SU-DHL-6 (cell line): ENCODE measurements around the gene TSN.

Experiments
- H2AFZ ChIP-seq: fragments of 200-600 bp; sonication (generic); 2 replicates; pipeline ENCODE4 v1.6.1; 2014; ENCODE audit warnings: low read depth, mild to moderate bottlenecking, moderate library complexity, mixed read lengths, antibody characterized with exemption, low read length; ENCODE audit not compliant: severe bottlenecking
- H3F3A ChIP-seq: fragments of 200-600 bp; shearing (Covaris generic); 2 replicates; pipeline ENCODE4 v1.6.0; 2016; ENCODE audit warnings: antibody characterized with exemption, mild to moderate bottlenecking; ENCODE audit not compliant: insufficient read depth
- H3K27ac ChIP-seq: fragments of 200-600 bp; sonication (generic); 2 replicates; pipeline ENCODE4 v1.5.1; 2016; ENCODE audit warnings: low read depth, mild to moderate bottlenecking, low read length, moderate library complexity, mixed read lengths
- H3K27me3 ChIP-seq: fragments of 200-600 bp; sonication (generic), shearing (Covaris generic); 2 replicates; pipeline ENCODE4 v1.6.0; 2014; ENCODE audit warnings: mild to moderate bottlenecking, low read length
- H3K36me3 ChIP-seq: fragments of 200-600 bp; sonication (generic); 2 replicates; pipeline ENCODE4 v1.6.1; 2014; ENCODE audit warnings: mild to moderate bottlenecking, low read length, mixed read lengths
- H3K4me2 ChIP-seq: fragments of 300-600, 200-600 bp; shearing (Covaris generic), sonication (generic); 2 replicates; pipeline ENCODE4 v1.6.0; 2014; ENCODE audit warnings: low read length, low read depth, mild to moderate bottlenecking; ENCODE audit not compliant: poor library complexity, severe bottlenecking
- H3K4me3 ChIP-seq: fragments of 200-600 bp; sonication (generic); 2 replicates; pipeline ENCODE4 v1.5.1; 2014; ENCODE audit warnings: antibody characterized with exemption, low read length, mild to moderate bottlenecking, mixed read lengths; ENCODE audit not compliant: insufficient read depth, poor library complexity, severe bottlenecking
- H3K79me2 ChIP-seq: fragments of 200-600 bp; sonication (generic); 2 replicates; pipeline ENCODE4 v1.6.1; 2014; ENCODE audit warnings: mild to moderate bottlenecking, low read length, moderate library complexity; ENCODE audit not compliant: insufficient read depth
- H3K9ac ChIP-seq: fragments of 200-600 bp; sonication (generic); 2 replicates; pipeline ENCODE4 v1.7.0; 2014; ENCODE audit warnings: mild to moderate bottlenecking, low read length
- H3K9me2 ChIP-seq: fragments of 200-600 bp; sonication (generic); replicated peaks from 2 replicates; pipeline ENCODE4 v1.6.1; 2014; ENCODE audit warnings: low read length; ENCODE audit not compliant: insufficient read depth
- H3K9me3 ChIP-seq: fragments of 200-600 bp; sonication (generic); 2 replicates; pipeline ENCODE4 v1.6.1; 2014; ENCODE audit warnings: low read length, mixed read lengths; ENCODE audit not compliant: insufficient read depth
- H4K20me1 ChIP-seq: fragments of 200-600 bp; sonication (generic); 2 replicates; pipeline ENCODE4 v1.6.1; 2014; ENCODE audit warnings: low read depth, mild to moderate bottlenecking, antibody characterized with exemption, low read length, moderate library complexity, mixed read lengths
- EZH2phosphoT487 ChIP-seq: fragments of 200-600 bp; sonication (generic), shearing (Covaris generic); conservative IDR thresholded peaks from 2 replicates; pipeline ENCODE4 v1.6.1; 2018; ENCODE audit warnings: mild to moderate bottlenecking, antibody characterized with exemption, low read length, moderate library complexity, mixed read lengths
- TF ChIP-seq, protein P1 (sequence below): fragments of 200-600 bp; sonication (generic); IDR thresholded peaks from one replicate; pipeline ENCODE4 v1.5.1; 2017; ENCODE audit warnings: antibody characterized with exemption, mild to moderate bottlenecking, low read length, moderate library complexity; ENCODE audit not compliant: insufficient read depth, poor library complexity, severe bottlenecking

Gene TSN

GRCh38 chr2:121723316-121723715 lies 32.1 kb upstream of the TSN start:
- no peaks in the 10 kb centered on the region for H3K27me3 ChIP-seq
- H3K9me3 ChIP-seq: no peaks in the 10 kb centered on the region
- H3K79me2 ChIP-seq: no peaks in the 10 kb centered on the region
- no peaks in the 10 kb centered on the region for H3K9me2 ChIP-seq
- TF ChIP-seq, protein P1, sequence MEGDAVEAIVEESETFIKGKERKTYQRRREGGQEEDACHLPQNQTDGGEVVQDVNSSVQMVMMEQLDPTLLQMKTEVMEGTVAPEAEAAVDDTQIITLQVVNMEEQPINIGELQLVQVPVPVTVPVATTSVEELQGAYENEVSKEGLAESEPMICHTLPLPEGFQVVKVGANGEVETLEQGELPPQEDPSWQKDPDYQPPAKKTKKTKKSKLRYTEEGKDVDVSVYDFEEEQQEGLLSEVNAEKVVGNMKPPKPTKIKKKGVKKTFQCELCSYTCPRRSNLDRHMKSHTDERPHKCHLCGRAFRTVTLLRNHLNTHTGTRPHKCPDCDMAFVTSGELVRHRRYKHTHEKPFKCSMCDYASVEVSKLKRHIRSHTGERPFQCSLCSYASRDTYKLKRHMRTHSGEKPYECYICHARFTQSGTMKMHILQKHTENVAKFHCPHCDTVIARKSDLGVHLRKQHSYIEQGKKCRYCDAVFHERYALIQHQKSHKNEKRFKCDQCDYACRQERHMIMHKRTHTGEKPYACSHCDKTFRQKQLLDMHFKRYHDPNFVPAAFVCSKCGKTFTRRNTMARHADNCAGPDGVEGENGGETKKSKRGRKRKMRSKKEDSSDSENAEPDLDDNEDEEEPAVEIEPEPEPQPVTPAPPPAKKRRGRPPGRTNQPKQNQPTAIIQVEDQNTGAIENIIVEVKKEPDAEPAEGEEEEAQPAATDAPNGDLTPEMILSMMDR: no peak
- no peak for TF ChIP-seq EZH2phosphoT487
- no peak overlapping the region for H3K27ac ChIP-seq
- H3K9ac ChIP-seq: no peak overlapping the region
- peaks cover 35% of the 10 kb centered on the region for H3F3A ChIP-seq
- H3K4me2 ChIP-seq: no peak overlapping the region
- H2AFZ ChIP-seq: no peak overlapping the region
- H4K20me1 ChIP-seq: 0 out of 2 replicates have a peak, but pooled peaks cover under 1% of the 10 kb centered on the region
- no peak overlapping the region for H3K4me3 ChIP-seq
- H3K36me3 ChIP-seq: peaks cover 16% of the 10 kb centered on the region

DNA sequence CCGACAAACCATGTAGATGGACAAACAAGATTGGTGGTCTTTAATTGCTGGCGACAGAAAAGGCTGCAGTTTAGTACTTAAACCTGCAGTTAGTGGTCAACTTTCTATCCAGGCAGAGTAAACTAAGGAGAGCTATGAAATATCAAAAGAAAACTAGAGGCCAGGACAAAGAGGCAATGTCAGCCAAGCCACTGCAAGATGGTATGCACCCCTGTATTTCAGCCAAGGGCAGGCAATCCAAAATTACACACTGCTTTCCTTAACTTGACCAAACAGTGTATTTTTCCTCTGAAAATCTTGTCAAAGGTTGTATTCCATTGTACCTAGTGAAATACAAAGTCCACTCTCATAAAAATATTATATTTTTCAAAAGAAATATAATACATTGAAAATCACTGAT lies 28.1 kb upstream of the TSN start:
- H3K9me2 ChIP-seq: no peaks in the 10 kb centered on the region
- H3K4me3 ChIP-seq: no peak overlapping the region
- H4K20me1 ChIP-seq: peaks cover 9% of the 10 kb centered on the region; the same call in 1 of the 2 replicates
- H3F3A ChIP-seq: peaks cover 31% of the 10 kb centered on the region
- no peak overlapping the region for H3K9ac ChIP-seq
- H2AFZ ChIP-seq: no peak overlapping the region
- no peaks in the 10 kb centered on the region for H3K9me3 ChIP-seq
- H3K4me2 ChIP-seq: no peak overlapping the region
- peaks cover 5% of the 10 kb centered on the region for H3K79me2 ChIP-seq
- H3K36me3 ChIP-seq: peaks cover 36% of the 10 kb centered on the region
- H3K27me3 ChIP-seq: no peaks in the 10 kb centered on the region
- no peak overlapping the region for H3K27ac ChIP-seq
- TF ChIP-seq EZH2phosphoT487: no peak
- TF ChIP-seq, protein P1: no peak

DNA sequence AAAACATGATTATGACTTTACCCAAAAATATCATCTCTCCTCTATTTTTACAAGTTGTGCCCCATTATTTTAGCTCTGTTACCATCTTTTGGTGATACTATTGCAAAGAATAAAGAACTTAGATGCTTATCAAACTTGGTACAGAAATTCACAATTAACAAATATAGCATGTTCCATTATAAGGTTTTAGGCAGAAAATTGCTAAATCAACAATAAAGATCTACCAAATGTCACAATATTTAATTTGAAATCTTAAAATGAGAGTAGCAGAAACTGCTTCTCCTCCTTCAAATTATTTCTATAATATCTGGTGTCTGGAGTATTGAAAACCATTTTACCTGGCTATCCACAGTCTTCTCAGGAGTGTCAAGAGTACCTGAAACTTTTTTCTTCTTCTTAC lies 27.5 kb upstream of the TSN start:
- Histone ChIP-seq H4K20me1 (peaks cover 9% of the 10 kb centered on the region; the same call in 1 of the 2 replicates), H3K4me2 (no peak overlapping the region)
- no peak for TF ChIP-seq EZH2phosphoT487
- TF ChIP-seq, protein P1: no peak

More for the DNA sequence above, 27.5 kb upstream of the TSN start:
- Histone ChIP-seq H3F3A (peaks cover 30% of the 10 kb centered on the region), H3K27ac (no peak overlapping the region), H3K27me3 (no peaks in the 10 kb centered on the region), H3K9me2 (no peaks in the 10 kb centered on the region), H3K9ac (no peak overlapping the region), H3K36me3 (peaks cover 39% of the 10 kb centered on the region), H3K4me3 (no peak overlapping the region), H3K9me3 (no peaks in the 10 kb centered on the region), H2AFZ (no peak overlapping the region), H3K79me2 (peaks cover 8% of the 10 kb centered on the region)
